Right lobe of liver (tissue), 4 donors: Measurements from ENCODE around the gene MET.

Experiments used
- CTCF ChIP-seq, 4 donors: fragments of 200-600 bp in 3 of 4; fragments of 450-650 bp in 1 of 4; IDR thresholded peaks; one replicate each; pipeline versions ENCODE4 v1.5.1 to v1.8.0; 2016 to 2022; ENCODE audit warnings: antibody characterized with exemption in 4 of 4, mild to moderate bottlenecking in 2 of 4
- POLR2A ChIP-seq: fragments of 450-650 bp; IDR thresholded peaks from one replicate; pipeline ENCODE4 v1.6.1; 2017; ENCODE audit warnings: antibody characterized with exemption, mild to moderate bottlenecking
- donor health status: DM: no; HTN: no; CAD: no.
- donor health status: DM: no; HTN: no; CAD: no.
- donor health status: DM: no; HTN: yes; CAD: no.

GRCh38 chr7:116630932-116631671 lies 40.9 kb upstream of the MET start:
- no peak for TF ChIP-seq POLR2A
- TF ChIP-seq CTCF (IDR thresholded peaks at IDR 0.05) = no peak
